H9 (cell line): ENCODE data around the gene DSEL. TPM values are rescaled to one million over a fixed set of nuclear protein-coding genes. Genes with fewer than 3 reads are reported as not detected.

Source experiments
- DNase-seq: peaks from one replicate; pipeline ENCODE4 v3.0.0-alpha.2; 2017
- H2AFZ ChIP-seq: one replicate; pipeline ENCODE4 v1.6.1; 2013; ENCODE audit warnings: mild to moderate bottlenecking, low read length, control low read depth, moderate library complexity
- H2AK5ac ChIP-seq: 2 replicates; pipeline ENCODE4 v1.6.1; 2013; ENCODE audit warnings: low read length, control low read depth, mixed read lengths; ENCODE audit not compliant: insufficient read length
- H2BK120ac ChIP-seq: one replicate; pipeline ENCODE4 v1.6.1; 2013; ENCODE audit warnings: low read depth, mild to moderate bottlenecking, low read length, control low read depth, inconsistent platforms; ENCODE audit not compliant: poor library complexity, severe bottlenecking
- H2BK12ac ChIP-seq: 2 replicates; pipeline ENCODE4 v1.6.1; 2013; ENCODE audit warnings: low read length, control low read depth, mixed read lengths, low read depth; ENCODE audit not compliant: insufficient read length
- H2BK15ac ChIP-seq: 2 replicates; pipeline ENCODE4 v1.6.1; 2013; ENCODE audit warnings: low read depth, low read length, control low read depth
- H2BK20ac ChIP-seq: one replicate; pipeline ENCODE4 v1.6.1; 2013; ENCODE audit warnings: low read depth, mild to moderate bottlenecking, low read length, control low read depth, inconsistent platforms; ENCODE audit not compliant: poor library complexity, severe bottlenecking
- H2BK5ac ChIP-seq: 2 replicates; pipeline ENCODE4 v1.6.1; 2013; ENCODE audit warnings: low read length, control low read depth, mixed read lengths; ENCODE audit not compliant: insufficient read length
- H3K14ac ChIP-seq: 2 replicates; pipeline ENCODE4 v1.6.1; 2013; ENCODE audit warnings: low read length, control low read depth; ENCODE audit not compliant: insufficient read depth
- H3K18ac ChIP-seq: 2 replicates; pipeline ENCODE4 v1.6.1; 2013; ENCODE audit warnings: low read depth, mild to moderate bottlenecking, mixed read lengths, low read length, control low read depth; ENCODE audit not compliant: insufficient read length
- H3K23ac ChIP-seq: 2 replicates; pipeline ENCODE4 v1.6.1; 2013; ENCODE audit warnings: low read length, control low read depth, mixed read lengths, low read depth; ENCODE audit not compliant: insufficient read length
- H3K23me2 ChIP-seq: 2 replicates; pipeline ENCODE4 v1.6.1; 2013; ENCODE audit warnings: low read depth, mild to moderate bottlenecking, mixed read lengths, low read length, control low read depth; ENCODE audit not compliant: insufficient read length, poor library complexity, severe bottlenecking
- H3K27ac ChIP-seq: 2 replicates; pipeline ENCODE4 v1.5.1; 2013; ENCODE audit warnings: low read length, control low read depth, mixed read lengths, low read depth; ENCODE audit not compliant: insufficient read length
- H3K27me3 ChIP-seq: 2 replicates; pipeline ENCODE4 v1.6.1; 2013; ENCODE audit warnings: low read length, control low read depth, inconsistent platforms; ENCODE audit not compliant: insufficient read depth
- H3K4ac ChIP-seq: 2 replicates; pipeline ENCODE4 v1.6.1; 2013; ENCODE audit warnings: low read depth, mild to moderate bottlenecking, control low read depth, inconsistent platforms, low read length, moderate library complexity
- H3K4me1 ChIP-seq: 2 replicates; pipeline ENCODE4 v1.6.1; 2013; ENCODE audit warnings: low read length, control low read depth, inconsistent platforms; ENCODE audit not compliant: insufficient read depth
- H3K4me2 ChIP-seq: 2 replicates; pipeline ENCODE4 v1.6.1; 2013; ENCODE audit warnings: low read length, control low read depth, mixed read lengths; ENCODE audit not compliant: insufficient read length, insufficient read depth
- H3K56ac ChIP-seq: 2 replicates; pipeline ENCODE4 v1.6.1; 2013; ENCODE audit warnings: low read depth, mild to moderate bottlenecking, mixed read lengths, low read length, control low read depth; ENCODE audit not compliant: insufficient read length
- H3K79me1 ChIP-seq: 2 replicates; pipeline ENCODE4 v1.6.1; 2013; ENCODE audit warnings: low read depth, mild to moderate bottlenecking, moderate library complexity, low read length, control low read depth, inconsistent platforms; ENCODE audit not compliant: insufficient read depth, poor library complexity, severe bottlenecking
- H3K79me2 ChIP-seq: 2 replicates; pipeline ENCODE4 v1.6.1; 2013; ENCODE audit warnings: low read length, control low read depth, inconsistent platforms; ENCODE audit not compliant: insufficient read depth
- H3K9ac ChIP-seq: 2 replicates; pipeline ENCODE4 v1.6.1; 2013; ENCODE audit warnings: low read length, control low read depth, mixed read lengths; ENCODE audit not compliant: insufficient read length; ENCODE audit errors: extremely low read depth
- H3K9me3 ChIP-seq: one replicate; pipeline ENCODE4 v1.6.1; 2013; ENCODE audit warnings: low read depth, low read length, inconsistent platforms; ENCODE audit not compliant: control insufficient read depth
- H3T11ph ChIP-seq: one replicate; pipeline ENCODE4 v1.6.1; 2013; ENCODE audit warnings: mild to moderate bottlenecking, low read length, control low read depth, inconsistent platforms
- H4K20me1 ChIP-seq: one replicate; pipeline ENCODE4 v1.6.1; 2013; ENCODE audit not compliant: control insufficient read depth, insufficient read length, insufficient read depth
- H4K5ac ChIP-seq: 2 replicates; pipeline ENCODE4 v1.6.1; 2013; ENCODE audit warnings: low read depth, mild to moderate bottlenecking, mixed read lengths, low read length, control low read depth; ENCODE audit not compliant: insufficient read length
- H4K8ac ChIP-seq: replicated peaks from 2 replicates; pipeline ENCODE4 v1.6.1; 2013; ENCODE audit warnings: low read length, control low read depth, mixed read lengths, low read depth; ENCODE audit not compliant: insufficient read length
- H4K91ac ChIP-seq: 2 replicates; pipeline ENCODE4 v1.6.1; 2013; ENCODE audit warnings: low read depth, mild to moderate bottlenecking, moderate library complexity, mixed read lengths, low read length, control low read depth; ENCODE audit not compliant: insufficient read length
- H3K27ac Mint-ChIP-seq, 3 experiments: 2 replicates in 2 of 3; 3 replicates in 1 of 3; pipeline ENCODE4 v1.8.0; 2020 to 2021; ENCODE audit warnings: mixed read lengths in 3 of 3, mild to moderate bottlenecking in 1 of 3, moderate library complexity in 1 of 3
- H3K27me3 Mint-ChIP-seq: 2 replicates; pipeline ENCODE4 v1.8.0; 2021; ENCODE audit warnings: low read depth, mild to moderate bottlenecking, moderate library complexity, mixed read lengths
- H3K36me3 Mint-ChIP-seq, 3 experiments: 2 replicates in 2 of 3; 3 replicates in 1 of 3; pipeline ENCODE4 v1.8.0; 2020 to 2021; ENCODE audit warnings: low read depth in 3 of 3, mixed read lengths in 3 of 3; ENCODE audit not compliant: insufficient read depth in 1 of 3
- H3K4me1 Mint-ChIP-seq, 2 experiments: 2 replicates each; pipeline ENCODE4 v1.8.0; 2020; ENCODE audit warnings: mixed read lengths in 2 of 2
- H3K4me3 Mint-ChIP-seq, 2 experiments: 2 replicates in 1 of 2; 3 replicates in 1 of 2; pipeline ENCODE4 v1.8.0; 2020 to 2021; ENCODE audit warnings: mild to moderate bottlenecking in 2 of 2, mixed read lengths in 2 of 2, moderate library complexity in 1 of 2
- H3K9me3 Mint-ChIP-seq, 2 experiments: 2 replicates in 1 of 2; 3 replicates in 1 of 2; pipeline ENCODE4 v1.8.0; 2020; ENCODE audit warnings: mild to moderate bottlenecking in 2 of 2, mixed read lengths in 2 of 2, moderate library complexity in 1 of 2
- CTCF ChIP-seq: fragments of 200-600 bp; sonication (generic); conservative IDR thresholded peaks from 3 replicates; pipeline ENCODE4 v1.8.0; 2021; ENCODE audit warnings: antibody characterized with exemption, mild to moderate bottlenecking
- WGBS: extraction: QIAGEN DNeasy Blood & Tissue Kit; methylation state at CpG from one replicate; pipeline ENCODE4 v1.1.7; 2013; ENCODE audit warnings: missing lambda C conversion rate, low lambda C conversion rate, mixed read lengths; ENCODE audit not compliant: insufficient read length; ENCODE audit errors: extremely low coverage; 5-methylcytosine and 5-hydroxymethylcytosine counted together
- total RNA-seq: library from RNA; stranded (reverse); gene quantifications from 2 replicates; pipeline ENCODE4 v1.2.1, GENCODE V29; 2021

Gene DSEL
- total RNA-seq, 1 experiment from 2014 or later, result 6.0 TPM

GRCh38 chr18:67514465-67514864, 2.1 kb downstream of the DSEL start:
- peaks cover 9 to 21% (median 12%) of the 10 kb centered on the region in 3 experiments for H3K36me3 Mint-ChIP-seq
- Histone ChIP-seq H3K56ac (no peak overlapping the region), H3K27me3 (no peaks in the 10 kb centered on the region), H2BK20ac (no peak overlapping the region), H3K23ac (no peak overlapping the region), H2BK15ac (no peak overlapping the region), H2AFZ (no peak overlapping the region), H3K4me2 (peak overlapping the region; percentile 69), H3K79me2 (peaks cover 18% of the 10 kb centered on the region; the same call in 1 of the 2 replicates), H4K91ac (no peak overlapping the region), H3K4ac (no peak overlapping the region), H3K79me1 (no peaks in the 10 kb centered on the region), H3K14ac (no peak overlapping the region), H4K20me1 (no peaks in the 10 kb centered on the region), H3T11ph (no peak overlapping the region), H3K9ac (no peak overlapping the region), H3K23me2 (peaks cover 4% of the 10 kb centered on the region), H4K8ac (no peak overlapping the region), H2BK12ac (no peak overlapping the region), H3K18ac (no peak overlapping the region), H3K27ac (no peak overlapping the region), H3K4me1 (peaks cover 4% of the 10 kb centered on the region; the same call in 1 of the 2 replicates), H3K9me3 (no peaks in the 10 kb centered on the region), H2BK5ac (no peak overlapping the region), H2AK5ac (no peak overlapping the region), H4K5ac (no peak overlapping the region), H2BK120ac (no peak overlapping the region)
- no peaks in the 10 kb centered on the region for H3K9me3 Mint-ChIP-seq
- no CpG with 5 or more reads among the region's 3 CpGs for WGBS
- peak overlapping the region; percentile 85 to 98; a peak in 2 of 5 replicates for H3K4me3 Mint-ChIP-seq
- H3K27me3 Mint-ChIP-seq, result peaks cover 5% of the 10 kb centered on the region
- TF ChIP-seq CTCF, result no peak
- no peak for DNase-seq
- H3K27ac Mint-ChIP-seq, result no peak overlapping the region
- H3K4me1 Mint-ChIP-seq, result peaks cover 26 to 34% of the 10 kb centered on the region in 2 experiments
